GM12872 (cell line): ENCODE results near the gene NCBP3.

Experiments
- TF ChIP-seq, protein P1 (sequence below): IDR thresholded peaks from 3 replicates; pipeline ENCODE4 v1.5.1; 2011; ENCODE audit warnings: low read depth, mild to moderate bottlenecking, low read length, moderate library complexity; ENCODE audit not compliant: insufficient read depth

NCBP3 gene

DNA sequence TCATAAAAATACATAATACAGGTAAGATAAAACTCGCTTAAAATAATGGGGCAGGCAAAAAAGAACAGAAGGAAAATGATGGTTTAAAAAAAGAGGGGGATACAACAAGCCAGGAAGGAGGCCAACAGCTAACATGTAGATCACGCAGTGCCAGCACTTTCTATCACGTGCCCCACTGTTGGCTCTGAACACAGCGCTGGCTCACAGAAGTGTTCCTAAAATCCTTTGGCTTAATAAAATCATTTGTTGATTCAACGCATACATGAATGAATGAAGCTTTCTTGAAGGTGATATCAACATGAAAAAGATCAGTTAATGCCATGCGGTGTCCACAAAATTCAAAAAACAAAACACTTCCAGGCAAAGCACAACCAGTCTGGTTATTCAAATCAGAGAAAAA lies 53.6 kb downstream of the NCBP3 start:
- TF ChIP-seq, protein P1, sequence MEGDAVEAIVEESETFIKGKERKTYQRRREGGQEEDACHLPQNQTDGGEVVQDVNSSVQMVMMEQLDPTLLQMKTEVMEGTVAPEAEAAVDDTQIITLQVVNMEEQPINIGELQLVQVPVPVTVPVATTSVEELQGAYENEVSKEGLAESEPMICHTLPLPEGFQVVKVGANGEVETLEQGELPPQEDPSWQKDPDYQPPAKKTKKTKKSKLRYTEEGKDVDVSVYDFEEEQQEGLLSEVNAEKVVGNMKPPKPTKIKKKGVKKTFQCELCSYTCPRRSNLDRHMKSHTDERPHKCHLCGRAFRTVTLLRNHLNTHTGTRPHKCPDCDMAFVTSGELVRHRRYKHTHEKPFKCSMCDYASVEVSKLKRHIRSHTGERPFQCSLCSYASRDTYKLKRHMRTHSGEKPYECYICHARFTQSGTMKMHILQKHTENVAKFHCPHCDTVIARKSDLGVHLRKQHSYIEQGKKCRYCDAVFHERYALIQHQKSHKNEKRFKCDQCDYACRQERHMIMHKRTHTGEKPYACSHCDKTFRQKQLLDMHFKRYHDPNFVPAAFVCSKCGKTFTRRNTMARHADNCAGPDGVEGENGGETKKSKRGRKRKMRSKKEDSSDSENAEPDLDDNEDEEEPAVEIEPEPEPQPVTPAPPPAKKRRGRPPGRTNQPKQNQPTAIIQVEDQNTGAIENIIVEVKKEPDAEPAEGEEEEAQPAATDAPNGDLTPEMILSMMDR: no peak

- TF ChIP-seq, protein P1: no peak
These were observed 57.8 kb downstream of the NCBP3 start for GRCh38 chr17:3788200-3788599.

GRCh38 chr17:3782751-3783150 lies 63.3 kb downstream of the NCBP3 start:
- TF ChIP-seq, protein P1: no peak

- TF ChIP-seq, protein P1: no peak
These were observed 65.1 kb downstream of the NCBP3 start for GRCh38 chr17:3780986-3781385.

DNA sequence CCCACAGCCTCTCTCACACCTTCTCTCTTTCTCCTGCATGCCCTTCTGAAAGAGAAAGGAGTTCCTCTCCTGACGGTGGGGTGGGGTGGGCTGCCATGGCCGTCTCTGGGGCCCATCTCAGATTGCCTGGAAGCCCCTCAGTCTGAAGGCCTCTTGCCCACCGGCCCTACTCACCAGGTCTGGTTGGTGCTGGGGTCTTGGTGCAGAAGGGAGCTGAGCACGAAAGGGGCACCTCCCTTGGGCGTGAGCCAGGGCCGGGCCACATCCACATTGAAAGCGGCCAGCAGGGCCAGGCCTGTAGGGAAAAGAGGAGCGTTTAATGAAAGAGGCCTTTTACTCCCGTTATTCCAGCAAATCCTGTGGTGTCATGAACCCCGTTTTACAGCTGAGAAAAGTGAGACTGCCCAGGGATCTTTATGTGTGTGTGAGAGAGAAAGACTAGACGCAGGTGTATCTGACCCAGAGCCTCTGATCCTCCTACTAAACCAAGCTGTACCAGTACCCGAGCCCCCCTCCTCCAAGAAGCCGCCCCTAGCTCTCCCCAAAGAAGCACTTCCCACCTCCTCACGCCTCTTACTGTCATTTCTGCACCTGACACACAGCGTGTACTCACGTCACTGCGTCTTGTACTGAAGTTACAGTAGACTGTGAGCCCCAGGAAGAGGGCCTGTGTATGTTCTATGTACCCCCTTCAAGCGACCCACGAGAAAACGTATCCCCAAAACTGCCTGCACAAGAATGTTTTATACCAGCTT lies 68.5 kb downstream of the NCBP3 start:
- TF ChIP-seq, protein P1: no peak

GRCh38 chr17:3773966-3774365 lies 72.1 kb downstream of the NCBP3 start:
- TF ChIP-seq, protein P1: no peak

- TF ChIP-seq, protein P1: no peak
These were observed 72.5 kb downstream of the NCBP3 start for GRCh38 chr17:3773511-3773910.
